Forelimb muscle (tissue), 1 donor: Measurements from ENCODE around the gene RASGRF2. TPM values are rescaled to one million over a fixed set of nuclear protein-coding genes. Genes with fewer than 3 reads are reported as not detected.

Experiments used
- DNase-seq: peaks from one replicate; pipeline ENCODE4 v3.0.0-alpha.2; 2013; ENCODE audit warnings: low read depth
- polyA plus RNA-seq: library from polyadenylated mRNA; unstranded; fragments of 120-200 nt; gene quantifications from one replicate; pipeline ENCODE4 v1.2.1, GENCODE V29; 2013; ENCODE audit not compliant: insufficient read length

RASGRF2 gene
- polyA plus RNA-seq, 1 donor, result 0.82 TPM

DNA sequence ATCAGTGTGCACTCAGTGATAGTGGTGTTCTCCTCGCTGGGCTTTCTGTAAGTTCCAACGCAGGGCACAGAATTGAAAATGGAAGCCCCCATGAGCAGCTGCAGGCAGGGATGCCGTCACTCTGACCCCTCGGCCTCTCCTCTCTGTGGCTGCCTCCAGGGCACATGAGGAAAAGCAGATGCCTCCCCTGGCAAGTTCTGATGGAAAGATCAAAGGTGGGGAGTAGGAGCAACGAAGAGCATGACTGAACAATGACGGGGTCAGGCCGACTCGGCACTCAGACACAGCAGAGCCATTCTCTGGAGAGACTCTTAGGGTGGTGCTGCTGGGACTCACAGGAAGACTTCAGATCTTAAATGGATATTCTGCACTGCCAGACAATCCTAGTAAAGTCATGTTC lies 207.4 kb downstream of the RASGRF2 start:
- no peak for DNase-seq

DNA sequence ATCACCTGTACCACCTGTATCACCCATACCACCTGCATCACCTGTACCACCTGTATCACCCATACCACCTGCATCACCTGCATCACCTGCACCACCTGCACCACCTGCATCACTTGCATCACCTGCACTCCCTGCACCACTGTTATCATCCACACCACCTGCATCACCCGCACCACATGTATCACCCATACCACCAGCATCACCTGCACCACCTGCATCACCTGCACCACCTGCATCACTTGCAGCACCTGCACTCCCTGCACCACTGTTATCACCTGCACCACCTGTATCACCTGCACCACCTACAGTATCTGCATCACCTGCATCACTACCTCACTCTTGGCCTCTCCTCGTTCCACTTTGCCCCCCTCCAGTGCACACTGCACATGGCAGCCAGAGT lies 209.8 kb downstream of the RASGRF2 start:
- no peak for DNase-seq

DNA sequence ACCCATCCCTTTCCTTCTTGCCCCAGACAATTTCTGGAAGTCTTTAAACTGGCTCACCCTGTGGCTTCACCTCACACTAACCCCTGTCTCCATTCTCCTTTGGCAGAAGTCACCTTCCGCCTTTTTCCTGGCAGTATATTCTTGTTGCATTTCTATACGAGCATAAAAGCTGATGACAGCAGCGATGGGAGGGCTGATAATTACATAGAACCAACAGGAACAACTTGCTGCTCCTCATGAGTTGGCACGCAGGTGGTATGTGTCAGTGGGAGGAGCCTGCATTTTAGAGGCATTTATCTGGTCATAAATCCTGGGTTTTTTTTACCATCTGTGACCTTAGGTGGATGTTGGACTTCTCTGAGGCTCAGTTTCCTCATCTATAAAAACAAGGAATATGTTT lies 211.6 kb downstream of the RASGRF2 start:
- no peak for DNase-seq

DNA sequence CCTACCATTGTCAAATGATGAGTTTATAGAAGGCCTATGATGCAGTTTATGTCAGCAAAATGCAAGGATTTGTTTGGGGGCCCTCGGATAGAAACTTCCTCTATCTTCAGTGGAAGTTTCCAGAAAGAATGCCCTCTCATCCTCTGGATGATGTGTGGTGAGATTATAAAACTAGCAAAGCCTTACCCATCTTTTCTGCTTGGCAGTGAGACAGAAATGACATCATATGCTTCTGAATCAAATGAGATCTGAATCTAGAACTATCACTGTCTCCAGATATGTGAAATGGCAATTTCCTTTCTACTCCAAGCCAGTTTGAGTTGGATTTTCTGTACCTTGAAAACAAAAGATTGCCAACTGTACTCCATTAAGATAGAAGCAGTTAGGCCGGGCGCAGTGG lies 212.5 kb downstream of the RASGRF2 start:
- DNase-seq, result no peak

DNA sequence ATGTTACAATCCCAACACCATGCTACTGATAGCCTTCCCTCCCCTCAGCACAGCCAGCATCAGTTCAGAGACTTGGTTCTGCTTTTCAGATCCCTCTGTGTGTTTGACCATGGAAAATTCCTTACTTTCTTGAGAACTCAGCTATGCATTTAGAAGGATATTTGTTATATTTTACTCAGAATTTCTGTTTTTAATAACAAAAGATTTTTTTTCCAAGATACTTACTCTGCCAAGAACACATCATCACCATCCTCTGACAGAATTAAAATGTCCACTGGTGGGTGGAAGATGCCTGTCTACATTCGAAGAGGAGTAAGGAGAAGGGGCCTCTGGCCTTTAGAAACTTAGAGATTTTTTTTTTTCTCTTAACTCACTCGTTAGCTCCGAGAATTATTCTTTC lies 216.9 kb downstream of the RASGRF2 start:
- no peak for DNase-seq

DNA sequence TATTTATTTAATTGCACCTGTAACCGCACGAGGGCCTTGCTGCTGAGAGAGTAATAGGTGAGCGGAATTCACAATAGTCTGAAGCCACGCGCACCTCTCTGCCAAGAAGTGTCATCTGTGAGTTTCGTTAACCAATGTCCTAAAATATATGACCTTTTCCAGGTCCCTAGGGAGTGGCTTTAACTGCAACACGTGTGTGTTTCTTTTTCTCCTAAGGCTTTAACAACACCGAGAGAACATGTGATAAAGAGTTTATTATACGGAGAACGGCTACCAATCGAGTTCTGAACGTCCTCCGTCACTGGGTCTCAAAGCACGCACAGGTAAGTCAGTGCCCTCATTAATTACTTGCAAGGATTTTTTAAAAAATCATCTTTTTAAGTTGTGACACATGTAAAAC lies 219.8 kb downstream of the RASGRF2 start:
- no peak for DNase-seq

DNA sequence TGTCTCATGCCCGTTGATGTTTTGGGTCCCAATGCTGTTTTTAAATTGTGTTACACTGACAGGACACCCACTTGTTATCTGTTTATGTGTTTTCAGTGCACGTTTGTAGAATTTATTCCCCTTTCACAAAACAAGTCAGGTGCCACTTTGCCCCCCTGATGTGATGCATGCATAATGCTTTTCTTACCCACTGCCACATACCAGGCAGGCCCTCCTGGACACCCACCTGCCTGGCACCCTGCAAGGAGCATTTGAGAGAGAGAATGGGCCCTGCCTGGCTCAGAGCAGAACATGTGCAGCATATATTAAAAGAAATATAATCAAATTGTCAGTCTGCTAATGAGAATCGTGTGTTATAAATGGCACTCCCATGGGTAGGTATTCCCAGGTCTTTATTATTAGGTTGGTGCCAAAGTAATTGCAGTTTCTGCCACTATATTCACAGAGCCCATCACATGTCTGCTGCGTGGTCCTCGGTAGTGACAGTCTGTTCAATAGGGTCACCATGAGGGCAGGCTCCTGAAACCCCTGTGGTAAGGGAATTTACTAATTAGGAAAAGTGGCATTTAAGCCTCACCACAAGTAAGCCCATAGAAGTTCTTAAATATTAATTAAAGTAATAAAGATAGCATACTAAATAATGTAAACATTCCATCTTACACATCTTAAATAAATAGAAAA lies 220.8 kb downstream of the RASGRF2 start:
- no peak for DNase-seq

DNA sequence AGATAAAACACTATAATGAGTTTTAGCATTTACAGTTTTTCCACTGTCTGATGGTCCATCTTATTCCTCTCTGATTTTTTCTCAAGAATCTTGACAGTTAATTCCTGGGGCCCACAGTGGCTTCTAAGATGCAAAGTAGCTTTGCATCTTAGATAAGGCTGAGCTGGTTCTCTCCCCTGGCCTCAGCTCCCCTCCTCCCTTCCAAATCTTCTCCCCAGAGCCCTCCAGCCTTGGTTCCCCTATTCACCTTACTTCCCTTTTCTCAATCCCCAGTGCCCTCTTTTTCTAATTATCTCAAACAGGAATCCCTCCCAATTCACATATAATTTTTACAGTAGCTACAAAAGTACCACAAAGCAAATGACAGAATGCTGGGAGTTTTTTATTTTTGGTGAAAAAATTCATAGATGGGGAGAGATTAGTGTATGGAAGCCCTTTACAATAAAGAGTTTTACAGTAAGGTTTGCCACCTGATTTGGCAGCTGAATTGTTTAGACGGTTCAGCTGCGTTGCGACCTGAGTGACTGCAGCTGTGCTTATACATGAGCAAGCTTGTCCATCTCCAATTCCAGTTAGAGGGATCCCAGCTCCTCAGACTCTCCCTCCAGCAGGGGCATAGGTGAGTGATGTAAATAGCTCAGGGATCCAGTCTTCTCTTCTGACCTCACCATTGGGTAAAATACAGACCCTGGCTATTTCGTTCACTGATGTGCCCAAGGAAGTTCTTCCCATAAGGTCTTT lies 221.6 kb downstream of the RASGRF2 start:
- no peak for DNase-seq

DNA sequence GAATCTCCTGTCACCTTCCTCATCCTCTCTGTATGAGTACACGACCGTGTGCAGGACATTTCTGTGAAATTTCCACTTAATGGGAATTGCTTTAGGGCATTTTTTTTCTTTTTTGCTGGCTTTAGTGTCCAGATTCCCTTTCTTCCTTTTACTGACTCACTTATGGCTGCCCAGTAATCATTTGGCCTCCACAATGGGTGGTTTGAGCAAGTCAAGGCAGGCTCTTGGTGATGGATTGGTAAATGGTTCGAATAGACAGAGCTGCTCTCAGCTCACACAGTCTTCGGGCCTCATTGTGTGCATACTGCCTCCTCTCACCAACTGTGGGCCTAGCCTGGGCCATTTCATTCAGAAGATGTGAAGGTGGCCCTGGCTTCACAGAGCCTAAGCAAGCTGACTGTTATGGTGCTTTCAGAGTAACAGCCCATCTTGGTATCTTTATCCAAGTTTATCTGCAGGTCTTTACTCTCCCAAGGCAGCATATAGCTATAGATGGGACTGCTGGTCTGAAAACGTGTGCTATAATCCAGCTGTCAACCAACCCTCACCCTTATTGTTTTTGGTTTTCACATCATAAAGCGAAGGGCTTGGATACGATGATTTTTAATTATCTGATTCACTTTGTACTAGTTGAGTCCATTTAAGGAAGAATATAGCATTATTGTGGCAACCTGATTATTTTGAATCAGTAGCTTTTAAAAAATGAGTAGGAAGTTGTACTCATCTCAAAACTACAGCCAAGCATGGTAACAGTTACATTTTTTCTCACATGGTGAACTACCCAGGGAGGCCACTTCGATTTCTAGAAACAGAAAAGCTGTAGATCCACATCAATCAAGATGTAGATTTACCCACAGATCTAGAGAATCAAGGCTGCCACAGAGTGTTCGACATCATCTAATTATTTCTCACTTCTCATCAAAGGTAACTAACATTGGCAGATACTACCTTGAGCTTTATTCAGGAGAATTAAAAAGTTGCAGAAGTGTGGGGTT lies 222.5 kb downstream of the RASGRF2 start:
- DNase-seq, result no peak

DNA sequence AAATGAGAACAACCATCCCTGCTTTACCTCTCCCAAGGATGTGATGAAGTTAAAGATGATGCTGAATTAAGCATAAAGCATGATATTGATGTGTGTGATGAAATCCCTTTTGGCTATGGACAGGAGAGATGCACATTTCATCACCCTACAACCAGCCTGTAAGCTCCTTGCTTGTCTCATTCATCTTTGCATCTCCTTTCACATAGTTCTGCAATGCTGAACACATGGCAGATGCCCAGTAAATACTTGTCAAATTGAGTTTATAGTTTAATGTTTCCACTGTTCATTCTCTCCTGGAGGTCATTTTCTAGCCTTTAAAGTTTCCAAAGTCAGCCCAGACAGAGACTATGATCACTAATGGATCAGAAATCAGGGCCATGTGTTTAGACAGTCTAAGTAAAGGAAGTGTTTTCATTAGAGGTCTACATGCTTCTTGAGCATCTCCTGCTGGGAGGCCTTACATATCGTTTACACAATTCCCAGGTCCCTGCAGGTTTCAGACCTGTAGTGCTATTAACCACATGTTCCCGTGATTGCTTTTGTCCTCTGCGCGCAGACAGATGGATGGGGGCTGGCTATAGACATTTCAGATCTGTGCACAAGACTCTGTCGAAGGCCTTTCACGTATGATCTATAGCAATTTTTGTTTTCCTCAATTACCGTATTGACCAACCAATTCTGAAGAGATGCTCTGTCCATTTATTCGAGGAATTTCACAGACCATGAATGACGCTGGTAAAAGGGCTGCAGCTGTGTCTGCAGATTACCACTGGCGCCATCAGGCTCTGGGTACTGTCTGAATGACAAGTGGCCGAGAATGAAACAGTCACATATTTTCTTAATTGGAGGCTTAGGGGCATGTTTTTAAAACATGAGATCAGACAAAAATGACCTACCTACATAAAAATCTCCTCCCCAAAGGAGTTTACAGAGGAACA lies 223.9 kb downstream of the RASGRF2 start:
- no peak for DNase-seq

DNA sequence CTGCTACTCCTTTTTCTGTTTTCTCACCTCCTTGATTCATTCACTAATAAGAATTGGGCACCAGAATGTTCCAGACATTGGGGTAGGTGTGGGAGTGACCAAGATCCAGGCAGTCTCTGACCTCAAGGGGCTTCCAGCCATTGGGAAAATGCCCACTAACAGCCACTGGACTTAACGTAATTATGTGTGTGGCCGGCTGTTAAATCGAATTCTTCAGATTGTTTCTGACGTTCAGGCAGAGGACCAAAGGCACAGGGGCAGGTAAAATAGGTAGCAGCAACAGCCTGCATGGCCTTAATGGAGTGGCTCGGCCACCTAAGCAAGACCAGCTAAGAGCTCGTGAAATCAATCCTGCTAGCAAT lies 224.6 kb downstream of the RASGRF2 start:
- DNase-seq, result no peak

DNA sequence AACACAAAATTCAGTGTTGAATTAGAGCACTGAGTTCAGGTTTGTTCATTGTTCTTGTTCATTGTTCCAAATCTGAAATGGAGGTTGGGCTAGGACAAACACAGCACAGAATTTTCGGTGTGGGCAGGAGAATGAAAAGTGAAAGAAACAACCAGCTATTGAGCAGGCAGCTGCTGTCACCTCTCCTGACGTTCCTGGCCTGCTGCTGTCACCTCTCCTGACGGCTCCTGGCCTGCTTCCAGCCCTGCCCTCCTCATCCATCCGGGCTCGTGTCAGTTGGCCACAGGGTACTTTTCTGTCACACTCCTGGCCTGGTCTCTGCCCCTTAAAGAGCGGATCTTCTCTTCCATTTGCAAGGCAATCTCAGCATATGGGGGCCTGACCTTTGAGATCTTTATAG lies 227.7 kb downstream of the RASGRF2 start:
- DNase-seq, result no peak

DNA sequence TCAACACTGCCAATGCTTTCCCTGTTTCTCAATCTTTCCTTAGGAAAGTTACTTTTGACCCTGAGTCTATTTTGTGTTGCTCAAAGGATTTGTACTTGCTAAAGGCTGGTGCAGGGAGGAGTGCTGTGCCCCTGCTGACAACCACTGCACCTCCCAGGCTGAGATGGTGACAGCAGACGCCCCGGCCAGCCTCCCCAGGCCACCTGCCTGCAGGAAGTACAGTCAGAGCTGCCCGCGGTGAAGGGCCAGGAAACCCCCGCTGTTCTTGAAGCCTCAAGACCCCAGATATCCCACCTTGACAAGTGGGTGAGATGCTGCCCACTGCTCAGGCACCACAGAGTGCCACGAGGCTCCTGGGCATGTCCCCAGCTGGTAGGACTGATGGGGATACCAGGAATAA lies 228.8 kb downstream of the RASGRF2 start:
- DNase-seq, result no peak

DNA sequence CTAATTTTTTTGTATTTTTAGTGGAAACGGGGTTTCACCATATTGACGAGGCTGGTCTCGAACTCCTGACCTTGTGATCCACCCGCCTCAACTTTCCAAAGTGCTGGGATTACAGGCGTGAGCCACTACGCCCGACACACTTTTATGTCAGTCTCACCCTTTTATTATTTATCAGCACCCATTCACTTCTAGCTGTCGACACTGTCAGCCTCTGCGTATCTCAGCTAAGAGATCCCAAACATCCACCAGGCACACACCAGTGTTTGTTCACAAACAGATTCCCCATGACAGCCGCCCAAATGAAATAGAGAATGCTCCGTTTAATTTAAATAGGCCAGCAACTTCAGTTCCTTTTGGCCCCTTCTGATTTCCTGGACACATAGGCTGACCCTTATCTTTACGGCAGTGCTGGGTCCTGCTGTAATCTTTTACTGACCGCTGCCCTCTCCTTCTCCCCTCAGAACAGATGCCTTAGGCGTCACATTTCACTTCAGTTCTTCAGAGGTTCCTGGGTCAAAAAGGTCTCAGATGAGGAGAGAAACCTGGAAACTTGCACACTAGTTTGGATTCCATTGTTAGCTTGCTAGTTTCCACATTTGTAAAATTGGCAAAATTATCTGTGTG lies 229.8 kb downstream of the RASGRF2 start:
- no peak for DNase-seq

DNA sequence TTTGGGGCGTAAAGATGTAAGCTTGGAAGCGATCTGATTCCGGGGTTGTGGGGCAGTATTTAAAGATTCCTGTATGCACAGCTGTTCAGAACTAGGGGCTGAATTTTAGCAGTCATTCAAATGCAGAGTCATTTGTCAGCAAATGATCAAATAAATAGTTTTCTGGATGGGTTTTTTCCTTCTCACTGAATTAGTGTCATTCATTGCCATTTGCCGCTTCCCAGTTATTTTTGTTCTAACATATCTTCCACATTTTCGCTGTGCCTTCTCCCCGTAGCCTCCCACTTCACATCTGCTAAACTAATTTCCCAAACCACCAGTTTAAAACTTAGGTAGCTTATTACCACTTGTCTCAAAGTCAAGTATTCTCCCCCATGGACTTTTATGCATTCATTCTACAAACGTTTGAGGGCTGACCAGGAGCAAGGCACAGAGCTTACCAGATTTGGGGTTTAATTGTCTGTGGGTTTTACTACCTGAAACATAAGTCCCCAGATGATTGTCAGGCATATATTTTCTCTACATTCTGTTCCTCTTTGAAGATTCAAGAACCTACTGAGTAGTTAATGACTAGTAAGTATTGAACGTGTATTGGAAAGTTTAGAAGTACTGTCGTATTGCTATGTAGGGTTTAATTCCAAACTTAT lies 231.7 kb downstream of the RASGRF2 start:
- no peak for DNase-seq

DNA sequence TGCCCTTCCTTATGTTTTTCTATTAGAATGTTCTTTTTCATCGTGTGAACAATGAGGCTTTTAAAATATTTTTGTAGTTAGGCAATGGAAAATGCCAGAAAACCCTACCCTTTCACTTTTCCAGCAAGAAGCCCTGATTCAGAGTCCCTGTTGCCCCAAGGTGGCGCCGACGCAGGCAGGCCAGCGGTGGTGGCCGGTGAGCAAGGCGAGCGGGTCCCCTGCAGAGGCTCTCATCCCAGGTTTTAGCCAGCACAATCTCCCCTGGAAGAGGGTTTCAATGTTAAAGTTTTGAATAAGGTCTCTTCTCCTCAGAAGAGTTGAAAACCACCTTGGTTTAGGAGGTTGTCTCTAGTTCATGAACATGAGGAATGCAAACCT lies 232.2 kb downstream of the RASGRF2 start:
- DNase-seq, result no peak

DNA sequence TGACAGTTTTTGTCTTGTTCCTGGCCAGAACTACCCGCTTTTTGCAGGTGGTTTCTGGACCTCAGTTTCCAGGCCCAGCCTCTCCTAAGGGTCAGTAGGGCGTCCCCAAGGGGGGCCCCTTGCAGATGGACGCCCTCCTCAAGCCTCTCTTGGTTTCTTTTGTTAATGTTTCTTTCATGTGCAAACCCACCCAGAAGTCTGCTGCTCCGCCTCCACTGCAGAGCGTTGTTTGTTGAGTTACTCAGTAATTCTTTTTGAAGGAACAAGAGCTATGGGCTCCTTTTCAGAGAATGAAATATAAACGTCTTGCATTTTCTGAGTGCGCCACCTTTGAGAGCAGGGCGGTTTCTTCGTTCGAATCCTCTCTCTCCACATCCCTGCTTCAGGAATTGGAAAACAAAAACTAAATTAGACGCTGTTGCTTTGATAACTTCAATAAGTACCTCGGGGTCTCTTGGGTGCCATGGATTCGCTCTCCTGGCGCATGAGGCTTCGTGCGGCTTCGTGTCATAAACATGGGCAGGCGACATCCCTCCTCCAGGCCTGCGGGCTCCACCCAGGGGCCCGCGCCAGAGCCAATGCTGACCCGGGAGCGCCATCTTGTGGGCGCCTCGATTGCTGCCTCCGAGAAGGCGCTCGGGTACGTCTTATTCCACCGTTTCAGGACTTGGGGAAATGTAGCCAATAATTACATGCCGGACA lies 234.6 kb downstream of the RASGRF2 start:
- peak; percentile 17 for DNase-seq

DNA sequence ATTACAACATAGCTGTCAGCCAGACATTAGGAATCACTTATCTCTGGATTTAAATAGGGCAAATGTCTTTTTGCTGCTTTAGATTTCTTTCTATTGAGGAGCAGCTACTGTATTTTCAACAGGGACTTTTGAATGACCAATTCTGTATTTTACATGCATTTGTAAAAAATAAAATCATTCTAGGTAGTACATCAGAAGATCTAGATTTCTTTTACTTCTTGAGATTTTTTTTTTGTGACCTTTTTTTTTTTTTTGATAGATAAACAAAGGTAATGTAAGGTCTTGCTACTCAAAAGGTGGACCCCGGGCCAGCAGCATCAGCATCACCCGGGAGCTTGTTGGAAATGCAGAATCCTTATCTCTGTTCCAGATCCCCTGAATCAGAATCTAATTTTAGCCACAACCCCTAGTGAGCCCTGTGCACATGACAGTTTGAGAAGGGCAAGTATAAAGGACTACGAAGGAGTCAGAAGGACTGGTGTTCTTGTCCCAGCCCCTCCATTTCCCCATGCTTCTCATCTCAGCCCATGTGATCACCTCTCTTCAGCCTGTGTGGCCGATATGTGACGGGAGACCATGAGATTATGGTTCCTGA lies 235.3 kb downstream of the RASGRF2 start:
- DNase-seq, result no peak

DNA sequence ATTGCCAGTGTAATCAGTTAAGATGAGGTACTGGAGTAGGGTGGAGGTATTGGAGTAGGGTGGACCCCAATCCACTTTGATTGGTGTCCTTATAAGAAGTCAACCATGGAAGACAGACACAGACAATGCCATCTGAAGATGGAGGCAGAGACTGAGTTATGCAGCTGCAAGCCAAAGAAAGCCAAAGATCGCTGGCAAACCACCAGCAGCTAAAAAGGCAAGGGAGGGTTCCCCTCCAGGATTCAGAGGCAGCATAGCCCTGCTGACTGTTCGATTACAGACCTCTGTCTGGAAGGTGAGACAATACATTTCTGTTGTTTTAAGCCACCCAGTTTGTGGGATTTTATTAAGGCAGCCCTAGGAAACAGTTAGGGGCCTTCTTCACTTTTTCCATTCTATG lies 242.5 kb downstream of the RASGRF2 start:
- DNase-seq, result no peak
